HEK293 (cell line): ENCODE results near the gene CWC25.

Source experiments
- SP2 ChIP-seq: fragments of 450-650 bp; formaldehyde crosslinking; IDR thresholded peaks from 2 replicates; pipeline ENCODE4 v1.5.1; 2016; ENCODE audit warnings: missing biosample characterization, missing genetic modification characterization
- ZNF23 ChIP-seq: fragments of 450-650 bp; formaldehyde crosslinking; IDR thresholded peaks from 2 replicates; pipeline ENCODE4 v1.5.1; 2016; ENCODE audit warnings: missing biosample characterization, missing genetic modification characterization, borderline replicate concordance
- TF ChIP-seq, protein P1 (sequence below): fragments of 450-650 bp; formaldehyde crosslinking; IDR thresholded peaks from 2 replicates; pipeline ENCODE4 v1.5.1; 2016; ENCODE audit warnings: missing biosample characterization, missing genetic modification characterization
- TF ChIP-seq, protein P2 (sequence below): fragments of 450-650 bp; formaldehyde crosslinking; IDR thresholded peaks from 2 replicates; pipeline ENCODE4 v1.5.1; 2016; ENCODE audit warnings: missing biosample characterization, missing genetic modification characterization

DNA sequence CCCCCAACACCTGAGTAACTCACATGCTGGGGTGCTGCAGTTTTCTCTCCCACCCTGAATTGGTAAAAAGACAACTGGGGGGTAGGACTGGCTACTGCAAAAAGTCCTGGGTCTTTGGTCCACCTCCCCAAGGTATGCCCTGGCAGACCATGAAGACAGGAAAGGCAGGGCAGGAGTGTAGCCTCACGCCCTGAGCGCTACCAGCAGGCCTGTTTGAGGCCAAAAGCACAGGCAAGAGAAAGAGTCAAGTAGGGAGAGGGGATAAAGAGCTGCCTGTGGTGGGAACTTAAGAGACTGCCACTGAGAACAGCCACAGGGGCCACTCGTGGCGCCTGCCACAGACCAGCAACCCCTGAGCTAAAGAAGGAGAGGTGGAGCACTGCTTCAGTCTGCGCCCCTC lies 58.8 kb downstream of the CWC25 start:
- TF ChIP-seq, protein P1, sequence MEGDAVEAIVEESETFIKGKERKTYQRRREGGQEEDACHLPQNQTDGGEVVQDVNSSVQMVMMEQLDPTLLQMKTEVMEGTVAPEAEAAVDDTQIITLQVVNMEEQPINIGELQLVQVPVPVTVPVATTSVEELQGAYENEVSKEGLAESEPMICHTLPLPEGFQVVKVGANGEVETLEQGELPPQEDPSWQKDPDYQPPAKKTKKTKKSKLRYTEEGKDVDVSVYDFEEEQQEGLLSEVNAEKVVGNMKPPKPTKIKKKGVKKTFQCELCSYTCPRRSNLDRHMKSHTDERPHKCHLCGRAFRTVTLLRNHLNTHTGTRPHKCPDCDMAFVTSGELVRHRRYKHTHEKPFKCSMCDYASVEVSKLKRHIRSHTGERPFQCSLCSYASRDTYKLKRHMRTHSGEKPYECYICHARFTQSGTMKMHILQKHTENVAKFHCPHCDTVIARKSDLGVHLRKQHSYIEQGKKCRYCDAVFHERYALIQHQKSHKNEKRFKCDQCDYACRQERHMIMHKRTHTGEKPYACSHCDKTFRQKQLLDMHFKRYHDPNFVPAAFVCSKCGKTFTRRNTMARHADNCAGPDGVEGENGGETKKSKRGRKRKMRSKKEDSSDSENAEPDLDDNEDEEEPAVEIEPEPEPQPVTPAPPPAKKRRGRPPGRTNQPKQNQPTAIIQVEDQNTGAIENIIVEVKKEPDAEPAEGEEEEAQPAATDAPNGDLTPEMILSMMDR = no peak
- TF ChIP-seq, protein P2, sequence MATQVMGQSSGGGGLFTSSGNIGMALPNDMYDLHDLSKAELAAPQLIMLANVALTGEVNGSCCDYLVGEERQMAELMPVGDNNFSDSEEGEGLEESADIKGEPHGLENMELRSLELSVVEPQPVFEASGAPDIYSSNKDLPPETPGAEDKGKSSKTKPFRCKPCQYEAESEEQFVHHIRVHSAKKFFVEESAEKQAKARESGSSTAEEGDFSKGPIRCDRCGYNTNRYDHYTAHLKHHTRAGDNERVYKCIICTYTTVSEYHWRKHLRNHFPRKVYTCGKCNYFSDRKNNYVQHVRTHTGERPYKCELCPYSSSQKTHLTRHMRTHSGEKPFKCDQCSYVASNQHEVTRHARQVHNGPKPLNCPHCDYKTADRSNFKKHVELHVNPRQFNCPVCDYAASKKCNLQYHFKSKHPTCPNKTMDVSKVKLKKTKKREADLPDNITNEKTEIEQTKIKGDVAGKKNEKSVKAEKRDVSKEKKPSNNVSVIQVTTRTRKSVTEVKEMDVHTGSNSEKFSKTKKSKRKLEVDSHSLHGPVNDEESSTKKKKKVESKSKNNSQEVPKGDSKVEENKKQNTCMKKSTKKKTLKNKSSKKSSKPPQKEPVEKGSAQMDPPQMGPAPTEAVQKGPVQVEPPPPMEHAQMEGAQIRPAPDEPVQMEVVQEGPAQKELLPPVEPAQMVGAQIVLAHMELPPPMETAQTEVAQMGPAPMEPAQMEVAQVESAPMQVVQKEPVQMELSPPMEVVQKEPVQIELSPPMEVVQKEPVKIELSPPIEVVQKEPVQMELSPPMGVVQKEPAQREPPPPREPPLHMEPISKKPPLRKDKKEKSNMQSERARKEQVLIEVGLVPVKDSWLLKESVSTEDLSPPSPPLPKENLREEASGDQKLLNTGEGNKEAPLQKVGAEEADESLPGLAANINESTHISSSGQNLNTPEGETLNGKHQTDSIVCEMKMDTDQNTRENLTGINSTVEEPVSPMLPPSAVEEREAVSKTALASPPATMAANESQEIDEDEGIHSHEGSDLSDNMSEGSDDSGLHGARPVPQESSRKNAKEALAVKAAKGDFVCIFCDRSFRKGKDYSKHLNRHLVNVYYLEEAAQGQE (tag by site-specific recombination) = no peak
- no peak for TF ChIP-seq ZNF23
- TF ChIP-seq SP2 (tag by site-specific recombination) = no peak
